ENCODE results near the gene VIL1. TPM values are rescaled to one million over a fixed set of nuclear protein-coding genes. Genes with fewer than 3 reads are reported as not detected.

VIL1 gene
- total RNA-seq, 1 experiment from 2014 or later, result not detected

GRCh38 chr2:218422403-218423086, 3.6 kb downstream of the VIL1 start:
- peak; percentile 14 for DNase-seq
- Histone ChIP-seq H3K27ac (ENCODE audit: low read length) (no peak overlapping the region), H3K9ac (ENCODE audit: low read length) (no peak overlapping the region), H2AFZ (ENCODE audit: low read length) (no peak overlapping the region), H3K9me2 (replicated peaks; ENCODE audit: insufficient read depth, low read length) (no peaks in the 10 kb centered on the region), H3K9me3 (ENCODE audit: low read length) (no peaks in the 10 kb centered on the region), H4K20me1 (ENCODE audit: insufficient read depth, low read depth, low read length) (no peaks in the 10 kb centered on the region), H3K4me3 (ENCODE audit: low read length) (no peak overlapping the region), H3K4me2 (ENCODE audit: low read depth, low read length, poor library complexity, severe bottlenecking) (no peak overlapping the region), H3K4me1 (ENCODE audit: low read length) (peaks cover 4% of the 10 kb centered on the region), H3K36me3 (ENCODE audit: insufficient read depth, low read length) (no peaks in the 10 kb centered on the region), H3K79me2 (ENCODE audit: low read length) (no peaks in the 10 kb centered on the region), H3K27me3 (ENCODE audit: low read length) (no peaks in the 10 kb centered on the region)

GRCh38 chr2:218423584-218423983, 4.7 kb downstream of the VIL1 start:
- Histone ChIP-seq H3K9ac (ENCODE audit: low read length) (no peak overlapping the region), H3K27ac (ENCODE audit: low read length) (no peak overlapping the region), H3K27me3 (ENCODE audit: low read length) (no peaks in the 10 kb centered on the region), H3K36me3 (ENCODE audit: insufficient read depth, low read length) (no peaks in the 10 kb centered on the region), H3K4me2 (ENCODE audit: low read depth, low read length, poor library complexity, severe bottlenecking) (no peak overlapping the region), H3K79me2 (ENCODE audit: low read length) (no peaks in the 10 kb centered on the region), H3K4me3 (ENCODE audit: low read length) (no peak overlapping the region), H4K20me1 (ENCODE audit: insufficient read depth, low read depth, low read length) (no peaks in the 10 kb centered on the region), H3K9me3 (ENCODE audit: low read length) (no peaks in the 10 kb centered on the region), H3K9me2 (replicated peaks; ENCODE audit: insufficient read depth, low read length) (no peaks in the 10 kb centered on the region), H2AFZ (ENCODE audit: low read length) (no peak overlapping the region), H3K4me1 (ENCODE audit: low read length) (peaks cover 4% of the 10 kb centered on the region)
- DNase-seq, result no peak

GRCh38 chr2:218425531-218425930, 6.6 kb downstream of the VIL1 start:
- H2AFZ ChIP-seq (ENCODE audit: low read length), result no peak overlapping the region
- no peaks in the 10 kb centered on the region for H3K9me2 ChIP-seq (replicated peaks; ENCODE audit: insufficient read depth, low read length)
- no peak overlapping the region for H3K27ac ChIP-seq (ENCODE audit: low read length)
- no peak for DNase-seq
- H3K4me2 ChIP-seq (ENCODE audit: low read depth, low read length, poor library complexity, severe bottlenecking), result no peak overlapping the region
- H3K9ac ChIP-seq (ENCODE audit: low read length), result no peak overlapping the region
- no peaks in the 10 kb centered on the region for H3K9me3 ChIP-seq (ENCODE audit: low read length)
- H3K4me1 ChIP-seq (ENCODE audit: low read length), result no peaks in the 10 kb centered on the region
- no peaks in the 10 kb centered on the region for H3K27me3 ChIP-seq (ENCODE audit: low read length)
- H3K4me3 ChIP-seq (ENCODE audit: low read length), result no peak overlapping the region
- no peaks in the 10 kb centered on the region for H3K79me2 ChIP-seq (ENCODE audit: low read length)
- no peaks in the 10 kb centered on the region for H3K36me3 ChIP-seq (ENCODE audit: insufficient read depth, low read length)
- no peaks in the 10 kb centered on the region for H4K20me1 ChIP-seq (ENCODE audit: insufficient read depth, low read depth, low read length)

GRCh38 chr2:218427741-218428140, 8.8 kb downstream of the VIL1 start:
- no peaks in the 10 kb centered on the region for H4K20me1 ChIP-seq (ENCODE audit: insufficient read depth, low read depth, low read length)
- no peaks in the 10 kb centered on the region for H3K27me3 ChIP-seq (ENCODE audit: low read length)
- no peak overlapping the region for H3K27ac ChIP-seq (ENCODE audit: low read length)
- H3K79me2 ChIP-seq (ENCODE audit: low read length), result no peaks in the 10 kb centered on the region
- H3K36me3 ChIP-seq (ENCODE audit: insufficient read depth, low read length), result no peaks in the 10 kb centered on the region
- H3K9me3 ChIP-seq (ENCODE audit: low read length), result no peaks in the 10 kb centered on the region
- no peak overlapping the region for H3K4me3 ChIP-seq (ENCODE audit: low read length)
- no peaks in the 10 kb centered on the region for H3K9me2 ChIP-seq (replicated peaks; ENCODE audit: insufficient read depth, low read length)
- no peak overlapping the region for H2AFZ ChIP-seq (ENCODE audit: low read length)
- no peak overlapping the region for H3K4me2 ChIP-seq (ENCODE audit: low read depth, low read length, poor library complexity, severe bottlenecking)
- peak; percentile 42 for DNase-seq
- H3K4me1 ChIP-seq (ENCODE audit: low read length), result no peaks in the 10 kb centered on the region
- H3K9ac ChIP-seq (ENCODE audit: low read length), result no peak overlapping the region

DNA sequence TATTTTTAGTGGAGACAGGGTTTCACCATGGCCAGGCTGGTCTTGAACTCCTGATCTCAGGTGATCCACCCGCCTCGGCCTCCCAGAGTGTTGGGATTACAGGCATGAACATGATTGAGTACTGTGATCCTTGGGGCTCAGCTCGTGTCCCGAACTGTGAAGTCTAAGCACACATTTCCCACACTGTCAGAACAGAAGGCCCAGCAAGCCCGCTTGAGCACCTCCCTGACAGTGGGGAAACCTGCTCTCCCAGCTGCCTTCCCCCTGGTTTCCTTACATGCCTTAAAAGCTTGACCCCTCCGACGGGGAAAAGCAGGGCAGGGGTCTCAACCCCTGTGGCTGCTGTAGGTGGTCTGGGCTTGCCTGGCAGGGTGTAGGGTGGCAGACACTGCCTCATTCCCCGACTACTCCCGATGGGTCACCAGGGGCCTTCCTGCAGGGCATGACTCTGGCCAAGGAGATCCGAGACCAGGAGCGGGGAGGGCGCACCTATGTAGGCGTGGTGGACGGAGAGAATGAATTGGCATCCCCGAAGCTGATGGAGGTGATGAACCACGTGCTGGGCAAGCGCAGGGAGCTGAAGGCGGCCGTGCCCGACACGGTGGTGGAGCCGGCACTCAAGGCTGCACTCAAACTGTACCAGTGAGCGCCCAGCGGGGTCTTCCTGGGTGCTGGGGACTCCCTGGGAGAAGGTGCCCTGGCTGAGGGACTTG, 10.1 kb downstream of the VIL1 start:
- Histone ChIP-seq H3K9me2 (replicated peaks; ENCODE audit: insufficient read depth, low read length) (no peaks in the 10 kb centered on the region), H3K27me3 (ENCODE audit: low read length) (no peaks in the 10 kb centered on the region), H3K4me2 (ENCODE audit: low read depth, low read length, poor library complexity, severe bottlenecking) (no peak overlapping the region), H3K36me3 (ENCODE audit: insufficient read depth, low read length) (no peaks in the 10 kb centered on the region), H3K4me1 (ENCODE audit: low read length) (no peaks in the 10 kb centered on the region), H3K9me3 (ENCODE audit: low read length) (no peaks in the 10 kb centered on the region), H3K79me2 (ENCODE audit: low read length) (no peaks in the 10 kb centered on the region), H3K9ac (ENCODE audit: low read length) (no peak overlapping the region), H3K4me3 (ENCODE audit: low read length) (no peak overlapping the region), H3K27ac (ENCODE audit: low read length) (no peak overlapping the region), H2AFZ (ENCODE audit: low read length) (no peak overlapping the region), H4K20me1 (ENCODE audit: insufficient read depth, low read depth, low read length) (no peaks in the 10 kb centered on the region)
- DNase-seq, result peak; percentile 15

DNA sequence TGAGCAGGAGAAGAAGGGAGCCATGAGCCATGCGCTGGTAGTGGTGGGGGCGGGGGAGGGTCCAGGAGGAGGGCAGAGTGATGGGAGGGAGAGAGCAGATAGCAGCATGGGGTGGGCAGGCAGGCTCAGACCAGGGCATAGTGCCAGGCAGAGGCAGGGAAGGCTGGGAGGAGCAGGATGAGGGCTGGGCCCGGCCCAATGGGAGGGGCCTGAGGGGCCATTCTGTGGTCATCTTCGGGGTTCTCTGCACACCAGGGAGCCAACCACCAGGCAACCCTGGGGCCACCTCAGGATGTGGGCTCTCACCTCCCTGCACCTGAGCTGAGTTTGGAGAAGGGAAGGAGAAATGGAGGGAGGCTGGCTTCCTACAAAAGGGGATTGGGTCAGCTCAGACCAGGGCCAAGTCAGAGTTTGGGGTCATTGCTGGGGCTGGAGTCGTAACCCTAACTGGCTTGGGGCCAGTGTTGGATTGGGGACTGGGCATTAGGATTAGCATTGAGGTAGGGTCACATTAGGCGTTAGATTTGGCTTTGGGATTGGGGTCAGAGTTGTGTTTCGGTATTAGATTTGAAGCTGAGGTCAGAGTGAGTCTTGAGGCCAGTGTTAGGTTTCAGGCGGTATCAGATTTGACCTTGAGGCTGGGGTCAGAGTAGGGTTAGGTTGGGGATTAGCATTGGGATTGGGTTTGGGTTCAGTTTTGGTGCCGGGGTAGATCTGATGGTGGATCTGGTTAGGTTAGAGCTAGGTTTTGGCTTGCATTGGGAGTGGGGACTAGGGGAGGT, 11.2 kb downstream of the VIL1 start:
- no peak overlapping the region for H2AFZ ChIP-seq (ENCODE audit: low read length)
- H3K36me3 ChIP-seq (ENCODE audit: insufficient read depth, low read length), result no peaks in the 10 kb centered on the region
- no peaks in the 10 kb centered on the region for H3K9me3 ChIP-seq (ENCODE audit: low read length)
- no peaks in the 10 kb centered on the region for H4K20me1 ChIP-seq (ENCODE audit: insufficient read depth, low read depth, low read length)
- H3K9ac ChIP-seq (ENCODE audit: low read length), result no peak overlapping the region
- H3K27me3 ChIP-seq (ENCODE audit: low read length), result no peaks in the 10 kb centered on the region
- H3K79me2 ChIP-seq (ENCODE audit: low read length), result no peaks in the 10 kb centered on the region
- H3K27ac ChIP-seq (ENCODE audit: low read length), result no peak overlapping the region
- H3K4me2 ChIP-seq (ENCODE audit: low read depth, low read length, poor library complexity, severe bottlenecking), result no peak overlapping the region
- no peaks in the 10 kb centered on the region for H3K9me2 ChIP-seq (replicated peaks; ENCODE audit: insufficient read depth, low read length)
- H3K4me1 ChIP-seq (ENCODE audit: low read length), result no peaks in the 10 kb centered on the region
- DNase-seq, result peak; percentile 32
- H3K4me3 ChIP-seq (ENCODE audit: low read length), result no peak overlapping the region

DNA sequence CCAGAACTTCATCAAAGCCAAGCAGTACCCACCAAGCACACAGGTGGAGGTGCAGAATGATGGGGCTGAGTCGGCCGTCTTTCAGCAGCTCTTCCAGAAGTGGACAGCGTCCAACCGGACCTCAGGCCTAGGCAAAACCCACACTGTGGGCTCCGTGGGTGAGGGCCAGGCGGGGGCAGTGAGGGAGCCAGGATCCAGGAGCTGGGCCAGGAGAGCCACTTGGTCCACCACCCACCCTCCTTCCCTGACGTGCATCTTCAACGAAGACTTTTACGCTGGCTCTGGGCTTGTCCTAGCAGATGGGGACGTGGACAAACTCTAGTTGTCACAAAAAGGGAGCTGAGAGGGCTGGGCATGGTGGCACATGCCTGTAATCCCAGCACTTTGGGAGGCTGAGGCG, 11.8 kb downstream of the VIL1 start:
- Histone ChIP-seq H3K36me3 (ENCODE audit: insufficient read depth, low read length) (no peaks in the 10 kb centered on the region), H3K4me3 (ENCODE audit: low read length) (no peak overlapping the region), H4K20me1 (ENCODE audit: insufficient read depth, low read depth, low read length) (no peaks in the 10 kb centered on the region)

DNA sequence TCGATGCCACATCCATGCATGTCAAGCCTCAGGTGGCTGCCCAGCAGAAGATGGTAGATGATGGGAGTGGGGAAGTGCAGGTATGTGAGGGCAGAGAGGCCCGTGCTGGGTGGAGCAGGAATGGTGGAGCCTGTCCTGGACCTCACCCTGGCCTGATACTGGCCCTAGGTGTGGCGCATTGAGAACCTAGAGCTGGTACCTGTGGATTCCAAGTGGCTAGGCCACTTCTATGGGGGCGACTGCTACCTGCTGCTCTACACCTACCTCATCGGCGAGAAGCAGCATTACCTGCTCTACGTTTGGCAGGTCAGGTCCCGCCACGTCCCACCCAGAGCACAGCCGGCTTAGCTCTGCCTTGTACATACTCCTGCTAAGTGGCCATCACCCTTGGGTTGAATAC, 13.0 kb downstream of the VIL1 start:
- H3K27me3 ChIP-seq (ENCODE audit: low read length), result no peaks in the 10 kb centered on the region
- no peaks in the 10 kb centered on the region for H3K36me3 ChIP-seq (ENCODE audit: insufficient read depth, low read length)
- no peak overlapping the region for H2AFZ ChIP-seq (ENCODE audit: low read length)
- no peaks in the 10 kb centered on the region for H3K4me1 ChIP-seq (ENCODE audit: low read length)
- H3K9me2 ChIP-seq (replicated peaks; ENCODE audit: insufficient read depth, low read length), result no peaks in the 10 kb centered on the region
- no peak overlapping the region for H3K27ac ChIP-seq (ENCODE audit: low read length)
- no peaks in the 10 kb centered on the region for H3K9me3 ChIP-seq (ENCODE audit: low read length)
- H3K79me2 ChIP-seq (ENCODE audit: low read length), result no peaks in the 10 kb centered on the region
- H4K20me1 ChIP-seq (ENCODE audit: insufficient read depth, low read depth, low read length), result no peaks in the 10 kb centered on the region
- peak; percentile 23 for DNase-seq
- no peak overlapping the region for H3K9ac ChIP-seq (ENCODE audit: low read length)
- no peak overlapping the region for H3K4me2 ChIP-seq (ENCODE audit: low read depth, low read length, poor library complexity, severe bottlenecking)
- H3K4me3 ChIP-seq (ENCODE audit: low read length), result no peak overlapping the region

More for the DNA sequence above, 11.8 kb downstream of the VIL1 start:
- Histone ChIP-seq H3K27ac (ENCODE audit: low read length) (no peak overlapping the region), H3K4me1 (ENCODE audit: low read length) (no peaks in the 10 kb centered on the region), H3K79me2 (ENCODE audit: low read length) (no peaks in the 10 kb centered on the region), H3K9me2 (replicated peaks; ENCODE audit: insufficient read depth, low read length) (no peaks in the 10 kb centered on the region), H3K9ac (ENCODE audit: low read length) (no peak overlapping the region), H3K9me3 (ENCODE audit: low read length) (no peaks in the 10 kb centered on the region), H3K27me3 (ENCODE audit: low read length) (no peaks in the 10 kb centered on the region), H2AFZ (ENCODE audit: low read length) (no peak overlapping the region), H3K4me2 (ENCODE audit: low read depth, low read length, poor library complexity, severe bottlenecking) (no peak overlapping the region)
- peak; percentile 26 for DNase-seq

Data from Karpas-422 (cell line).